GM12873 (cell line): Measurements from ENCODE around the gene EEF2K.
A peak's percentile ranks its signal among the peaks of the same experiment; 100 is the strongest.

ENCODE experiments used
- TF ChIP-seq, protein P1 (sequence below): IDR thresholded peaks from 2 replicates; pipeline ENCODE4 v1.5.1; 2012; ENCODE audit warnings: low read depth, mild to moderate bottlenecking, moderate library complexity, low read length, control low read depth; ENCODE audit not compliant: insufficient read depth; ENCODE audit errors: missing control alignments

EEF2K gene

DNA sequence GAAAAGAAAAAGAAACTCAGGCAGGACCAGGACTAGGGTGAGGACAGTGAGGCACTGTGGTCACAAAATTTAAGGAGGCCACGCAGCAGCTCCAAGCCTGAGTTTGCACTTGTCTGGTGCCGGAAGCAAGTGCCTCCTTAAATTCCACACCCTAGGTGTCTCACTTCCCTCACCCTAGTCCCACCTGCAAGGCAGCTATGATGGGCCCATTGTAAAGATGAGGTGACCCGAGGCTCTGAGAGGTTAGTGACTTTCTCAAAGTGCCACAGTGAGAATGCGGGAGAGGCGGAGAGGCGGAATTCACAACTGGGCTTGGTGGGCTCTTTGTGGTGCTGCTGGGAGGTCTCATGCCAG is 21.5 kb upstream of the EEF2K start:
- TF ChIP-seq, protein P1, sequence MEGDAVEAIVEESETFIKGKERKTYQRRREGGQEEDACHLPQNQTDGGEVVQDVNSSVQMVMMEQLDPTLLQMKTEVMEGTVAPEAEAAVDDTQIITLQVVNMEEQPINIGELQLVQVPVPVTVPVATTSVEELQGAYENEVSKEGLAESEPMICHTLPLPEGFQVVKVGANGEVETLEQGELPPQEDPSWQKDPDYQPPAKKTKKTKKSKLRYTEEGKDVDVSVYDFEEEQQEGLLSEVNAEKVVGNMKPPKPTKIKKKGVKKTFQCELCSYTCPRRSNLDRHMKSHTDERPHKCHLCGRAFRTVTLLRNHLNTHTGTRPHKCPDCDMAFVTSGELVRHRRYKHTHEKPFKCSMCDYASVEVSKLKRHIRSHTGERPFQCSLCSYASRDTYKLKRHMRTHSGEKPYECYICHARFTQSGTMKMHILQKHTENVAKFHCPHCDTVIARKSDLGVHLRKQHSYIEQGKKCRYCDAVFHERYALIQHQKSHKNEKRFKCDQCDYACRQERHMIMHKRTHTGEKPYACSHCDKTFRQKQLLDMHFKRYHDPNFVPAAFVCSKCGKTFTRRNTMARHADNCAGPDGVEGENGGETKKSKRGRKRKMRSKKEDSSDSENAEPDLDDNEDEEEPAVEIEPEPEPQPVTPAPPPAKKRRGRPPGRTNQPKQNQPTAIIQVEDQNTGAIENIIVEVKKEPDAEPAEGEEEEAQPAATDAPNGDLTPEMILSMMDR, result no peak

DNA sequence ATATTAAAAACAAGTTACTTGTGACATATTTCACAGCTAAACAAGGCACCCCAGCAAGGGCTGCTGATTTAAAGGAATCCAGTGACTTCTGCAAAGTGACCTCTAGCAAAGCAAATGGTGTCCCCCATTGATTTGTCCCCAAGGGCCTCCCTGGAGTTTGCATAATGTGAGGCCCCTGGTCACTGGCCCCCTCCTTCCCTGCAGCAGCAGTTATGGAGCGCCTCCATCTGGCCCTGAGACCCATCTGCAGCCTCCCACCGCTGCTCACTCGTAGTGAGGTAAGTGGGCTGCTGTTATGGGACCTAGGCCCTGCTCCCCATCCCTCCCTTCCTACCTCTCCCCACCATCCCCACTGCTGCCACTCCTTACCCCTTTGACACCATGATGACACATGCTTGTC is 19.6 kb upstream of the EEF2K start:
- TF ChIP-seq, protein P1, result peak; percentile 44

DNA sequence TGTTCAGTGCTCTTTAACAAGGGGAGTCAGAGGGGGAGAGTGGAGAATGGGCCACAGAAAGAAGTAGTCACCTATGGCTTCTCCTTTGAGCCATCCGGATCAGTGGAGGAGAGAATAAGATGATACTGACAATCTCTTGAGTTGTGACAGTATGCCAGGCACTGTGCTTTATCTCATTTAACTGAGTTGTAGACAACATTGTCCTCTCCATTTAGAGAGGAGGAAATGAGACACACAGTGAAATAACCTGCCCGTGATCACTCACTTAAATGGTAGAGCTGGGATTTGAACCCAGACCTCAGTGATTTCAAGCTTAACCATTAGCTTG is 17.8 kb upstream of the EEF2K start:
- TF ChIP-seq, protein P1, result no peak

DNA sequence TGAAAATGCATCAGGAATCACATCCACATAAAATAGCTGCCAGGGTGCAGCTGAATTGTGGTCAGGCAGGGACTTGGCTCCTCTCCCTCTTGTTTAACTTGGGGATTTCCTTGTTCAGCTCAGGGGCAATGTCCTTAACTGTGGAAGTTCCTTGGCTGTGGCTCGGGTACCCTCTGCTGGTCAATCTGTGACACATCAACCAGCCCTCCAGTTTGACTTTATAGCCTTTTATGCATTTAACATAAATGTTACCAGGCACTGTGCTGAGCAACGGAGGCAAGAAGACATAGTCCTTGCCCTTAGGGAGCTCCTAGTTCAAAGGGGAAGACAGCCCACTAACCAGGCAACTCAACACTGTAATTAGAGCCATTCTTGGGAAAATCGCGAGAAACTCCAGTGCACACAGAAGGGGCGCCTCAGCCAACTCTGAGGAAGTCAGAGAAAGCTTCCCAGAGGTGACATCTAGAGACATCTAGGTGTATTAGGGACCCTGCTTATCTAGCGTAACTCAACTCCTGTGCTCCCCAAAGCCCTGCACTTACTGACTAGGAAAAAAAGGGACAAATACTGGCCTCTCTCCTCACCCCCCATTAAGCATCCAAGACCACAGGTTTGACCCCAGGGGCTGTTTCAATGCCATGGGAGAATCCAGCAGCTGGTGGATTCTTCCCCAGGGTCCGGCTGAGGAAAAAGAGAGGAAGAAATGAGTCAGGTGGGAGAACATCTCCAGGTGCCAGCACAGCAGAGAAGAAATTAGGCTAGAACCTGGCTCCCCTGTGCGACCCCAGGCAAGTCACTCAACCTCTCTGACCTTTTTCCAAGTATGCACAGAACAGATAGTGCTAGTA is 17.3 kb upstream of the EEF2K start:
- TF ChIP-seq, protein P1, result peak; percentile 90

DNA sequence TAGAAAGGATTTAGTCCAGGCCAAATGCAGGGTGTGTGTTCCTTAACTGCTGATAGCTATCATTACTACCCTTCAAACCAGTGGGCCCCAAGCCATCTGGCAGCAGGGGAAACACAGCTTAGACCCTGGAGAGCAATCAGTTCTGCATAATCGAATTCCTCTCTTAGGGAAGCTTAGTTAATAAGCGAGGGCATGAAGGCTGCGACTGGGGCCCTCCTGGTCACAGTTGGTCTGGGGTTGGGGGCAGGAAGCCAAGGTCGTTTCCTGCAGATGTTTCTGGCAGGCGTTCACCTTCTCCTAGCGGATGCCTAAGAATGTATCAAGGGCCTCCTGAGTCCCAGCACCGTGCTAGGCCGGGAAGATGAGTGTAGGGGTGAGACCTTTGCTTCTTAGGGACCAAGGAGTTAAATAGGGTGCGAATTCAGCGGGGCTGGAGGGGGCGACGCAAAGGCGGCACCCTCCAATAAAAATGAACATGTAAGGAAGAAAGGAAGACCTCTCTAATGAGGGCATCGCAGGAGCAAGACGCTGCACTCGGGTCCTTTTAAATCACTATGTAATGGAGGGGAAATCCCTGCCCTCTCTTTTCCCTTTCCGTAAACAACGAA is 16.5 kb upstream of the EEF2K start:
- TF ChIP-seq, protein P1, result no peak

DNA sequence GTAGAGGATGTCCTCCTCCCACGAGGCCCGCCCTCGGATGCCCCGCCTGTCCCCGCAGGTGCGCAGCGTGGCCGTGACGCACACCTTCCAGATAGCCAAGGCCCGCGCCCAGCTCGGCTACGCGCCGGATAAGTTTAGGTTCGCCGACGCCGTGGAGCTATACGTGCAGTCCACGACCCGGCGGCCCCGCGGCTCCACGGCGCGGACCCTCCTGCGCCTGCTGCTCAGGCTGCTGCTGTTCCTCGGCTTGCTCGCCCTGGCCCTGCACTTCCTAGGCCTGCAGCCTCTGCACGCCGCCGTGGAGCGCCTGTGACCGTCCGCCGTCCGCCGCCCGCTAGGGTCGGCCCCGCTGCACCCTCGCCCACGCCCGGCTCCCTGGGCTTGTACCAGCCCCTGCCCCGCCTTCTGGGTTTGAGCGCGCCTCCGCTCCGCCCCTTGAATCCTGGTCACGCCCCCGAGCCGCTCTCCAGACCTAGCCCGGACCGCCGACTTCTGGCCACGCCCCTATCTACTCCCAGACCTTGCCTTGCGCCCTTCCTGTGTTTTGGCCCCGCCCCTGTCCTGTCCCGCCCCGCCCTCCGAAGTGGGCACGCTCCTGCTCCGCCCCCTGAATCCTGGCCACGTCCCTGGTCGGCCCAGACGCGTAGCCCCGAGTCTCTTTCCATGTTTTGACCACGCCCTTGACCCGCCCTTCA is 15.8 kb upstream of the EEF2K start:
- TF ChIP-seq, protein P1, result no peak
